GM12874 (cell line): Measurements from ENCODE around the gene ABCB4.

Experiments
- CTCF ChIP-seq: IDR thresholded peaks from 2 replicates; pipeline ENCODE4 v1.5.1; 2011; ENCODE audit warnings: low read depth, mild to moderate bottlenecking, control low read depth, low read length, moderate library complexity; ENCODE audit not compliant: insufficient read depth

ABCB4 gene

GRCh38 chr7:87414794-87415188, 60.7 kb downstream of the ABCB4 start:
- no peak for TF ChIP-seq CTCF

GRCh38 chr7:87413951-87414793, 61.3 kb downstream of the ABCB4 start:
- TF ChIP-seq CTCF = no peak

DNA sequence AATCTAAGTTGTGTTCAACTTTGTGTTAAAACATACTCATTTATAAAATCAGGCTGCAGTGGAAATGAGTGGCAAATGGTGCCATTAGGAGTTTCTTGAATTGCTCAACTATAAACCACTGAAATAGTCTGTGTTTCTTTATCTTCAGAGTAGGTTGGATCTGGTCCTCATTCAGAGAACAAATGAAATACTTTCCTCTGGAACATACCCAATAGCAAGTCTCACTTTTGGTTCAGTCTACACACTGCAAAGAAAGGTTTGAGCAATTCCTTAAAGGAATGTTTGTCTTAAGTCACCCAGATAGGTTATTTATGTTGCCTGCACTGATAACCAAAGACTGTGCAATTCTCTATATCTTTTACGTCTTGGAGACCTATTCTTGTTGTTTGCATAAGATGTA, 62.5 kb downstream of the ABCB4 start:
- no peak for TF ChIP-seq CTCF

DNA sequence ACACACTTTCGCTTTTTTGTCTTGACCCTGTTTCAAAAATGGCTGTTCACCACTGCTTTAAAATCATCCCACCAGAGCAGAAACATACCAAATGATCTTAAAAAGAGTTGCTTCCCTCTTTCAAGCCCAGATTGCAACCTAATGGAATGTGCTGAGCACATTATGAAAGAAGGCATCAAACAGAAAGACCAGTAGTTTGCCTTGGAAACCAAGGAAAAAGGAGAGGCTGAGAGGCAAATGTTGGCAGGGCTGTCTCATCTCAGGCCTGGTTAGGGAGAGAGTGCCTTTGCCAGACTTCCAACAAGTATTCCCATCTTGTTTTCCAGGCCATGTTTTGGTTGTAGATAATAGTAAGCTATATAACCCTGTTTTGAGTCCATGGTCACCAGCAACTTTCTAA, 64.3 kb downstream of the ABCB4 start:
- TF ChIP-seq CTCF = no peak

GRCh38 chr7:87404674-87405073, 70.8 kb downstream of the ABCB4 start:
- TF ChIP-seq CTCF = no peak

DNA sequence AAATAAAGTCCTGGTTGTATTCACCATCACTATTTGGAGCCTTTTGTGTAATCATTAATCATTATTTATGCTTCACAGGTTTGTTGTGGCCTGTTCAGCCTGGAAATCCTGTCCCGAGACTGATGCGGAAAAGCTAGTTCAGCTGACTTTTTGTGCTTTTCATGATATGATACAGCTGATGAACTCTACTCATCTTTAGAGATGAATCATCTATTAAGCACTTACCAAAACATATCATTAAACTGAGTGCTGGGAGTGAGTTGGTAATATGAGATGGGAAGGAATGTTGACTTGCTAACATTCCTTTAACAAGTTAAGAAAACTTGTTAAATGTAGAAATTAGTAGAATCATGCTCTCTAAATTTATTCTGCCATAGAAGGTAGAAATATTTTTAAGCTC, 77.0 kb downstream of the ABCB4 start:
- no peak for TF ChIP-seq CTCF

DNA sequence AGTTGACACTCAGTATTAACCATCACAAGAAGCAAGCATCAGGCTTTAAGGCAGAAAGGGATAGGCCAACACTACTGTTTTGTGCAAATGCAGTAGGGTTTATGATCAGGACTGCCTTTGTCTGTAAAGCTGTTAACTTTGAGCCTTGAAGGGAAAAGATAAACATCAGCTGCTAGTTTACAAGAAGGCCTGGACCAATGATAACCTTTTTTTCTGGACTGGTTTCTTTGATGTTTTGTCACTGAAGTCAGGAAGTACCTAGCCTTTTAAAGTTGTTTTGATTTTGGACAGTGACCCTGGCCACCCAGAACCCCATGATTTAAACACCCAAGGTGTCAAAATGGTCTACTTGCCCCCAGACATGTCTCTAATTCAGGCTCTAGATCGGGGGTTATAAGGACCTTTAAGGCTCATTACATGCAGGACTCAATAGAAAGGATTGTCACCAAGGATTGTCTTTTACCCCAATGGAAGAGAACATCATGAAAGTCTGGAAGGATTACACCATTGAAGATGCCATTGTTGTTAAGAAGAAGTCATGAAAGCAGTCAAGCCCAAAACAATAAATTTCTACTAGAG, 79.9 kb downstream of the ABCB4 start:
- TF ChIP-seq CTCF = no peak
